Measurements from ENCODE around the gene EDRF1. TPM values are rescaled to one million over a fixed set of nuclear protein-coding genes. Genes with fewer than 3 reads are reported as not detected.

Gene EDRF1, protein sequence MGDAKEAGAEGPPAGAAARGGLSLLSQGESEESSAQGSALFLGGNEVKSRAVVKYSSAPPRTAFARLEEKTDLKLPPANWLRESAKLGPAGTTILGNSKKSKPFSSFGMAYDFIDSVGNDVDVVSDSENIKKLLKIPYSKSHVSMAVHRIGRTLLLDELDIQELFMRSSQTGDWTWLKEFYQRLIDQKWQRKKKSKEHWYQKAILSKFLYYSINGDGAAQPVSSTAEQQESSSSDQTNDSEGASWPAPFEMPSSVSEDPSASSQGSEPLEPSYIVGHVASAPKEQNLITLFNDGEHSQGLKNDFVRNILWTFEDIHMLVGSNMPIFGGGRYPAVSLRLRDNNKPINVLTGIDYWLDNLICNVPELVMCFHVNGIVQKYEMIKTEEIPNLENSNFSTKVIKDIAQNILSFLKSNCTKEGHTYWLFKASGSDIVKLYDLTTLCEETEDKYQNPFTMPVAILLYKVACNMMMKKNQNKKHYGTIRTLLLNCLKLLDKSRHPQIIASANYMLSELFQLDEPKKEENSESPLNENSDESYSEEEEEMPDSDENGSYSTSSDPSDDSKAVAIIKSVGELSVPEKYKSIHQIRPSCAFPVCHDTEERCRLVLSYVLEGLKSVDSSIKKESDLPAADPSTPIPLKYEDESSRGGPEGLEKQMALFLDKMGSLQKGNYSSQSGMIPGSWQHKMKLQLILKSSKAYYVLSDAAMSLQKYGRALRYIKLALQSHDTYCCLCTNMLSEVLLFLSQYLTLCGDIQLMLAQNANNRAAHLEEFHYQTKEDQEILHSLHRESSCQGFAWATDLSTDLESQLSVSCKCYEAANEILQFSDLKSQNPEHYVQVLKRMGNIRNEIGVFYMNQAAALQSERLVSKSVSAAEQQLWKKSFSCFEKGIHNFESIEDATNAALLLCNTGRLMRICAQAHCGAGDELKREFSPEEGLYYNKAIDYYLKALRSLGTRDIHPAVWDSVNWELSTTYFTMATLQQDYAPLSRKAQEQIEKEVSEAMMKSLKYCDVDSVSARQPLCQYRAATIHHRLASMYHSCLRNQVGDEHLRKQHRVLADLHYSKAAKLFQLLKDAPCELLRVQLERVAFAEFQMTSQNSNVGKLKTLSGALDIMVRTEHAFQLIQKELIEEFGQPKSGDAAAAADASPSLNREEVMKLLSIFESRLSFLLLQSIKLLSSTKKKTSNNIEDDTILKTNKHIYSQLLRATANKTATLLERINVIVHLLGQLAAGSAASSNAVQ
- total RNA-seq: 47.4 and 48.2 TPM in 2 replicates
- long read RNA-seq, full-length matches to known transcripts: 1 of 101 reads
- long read RNA-seq, partial matches to known transcripts: 86 of 101 reads
- long read RNA-seq, other reads (novel, unspliced or antisense): 14 of 101 reads

GRCh38 chr10:125719173-125720001, at the start of gene EDRF1:
EDRF1 (plus strand) TSS chr10:125719709; CDS start chr10:125719808, 99 bp downstream.
- H3K9me3 Mint-ChIP-seq (ENCODE audit: low read depth): no peaks in the 10 kb centered on the region
- peak; percentile 99 for DNase-seq (ENCODE audit: low spot score, unreplicated experiment)
- no peak for TF ChIP-seq CTCF (IDR thresholded peaks at IDR 0.05; ENCODE audit: unreplicated experiment)
- no peaks in the 10 kb centered on the region for H3K27me3 Mint-ChIP-seq
- H3K4me1 Mint-ChIP-seq (ENCODE audit: low read depth): peaks cover 10% of the 10 kb centered on the region
- H3K4me3 Mint-ChIP-seq (ENCODE audit: low read depth): peak within 1 kb of the TSS; percentile 96
- H3K27ac Mint-ChIP-seq: peak within 1 kb of the TSS; percentile 99
- H3K36me3 Mint-ChIP-seq (ENCODE audit: insufficient read depth): peaks cover 16% of the 10 kb centered on the region

GRCh38 chr10:125672884-125673283, 46.6 kb upstream of the EDRF1 start:
- H3K36me3 Mint-ChIP-seq (ENCODE audit: insufficient read depth): no peaks in the 10 kb centered on the region
- no peaks in the 10 kb centered on the region for H3K4me1 Mint-ChIP-seq (ENCODE audit: low read depth)
- no peak overlapping the region for H3K4me3 Mint-ChIP-seq (ENCODE audit: low read depth)
- TF ChIP-seq CTCF (IDR thresholded peaks at IDR 0.05; ENCODE audit: unreplicated experiment): no peak
- no peak overlapping the region for H3K27ac Mint-ChIP-seq
- DNase-seq (ENCODE audit: low spot score, unreplicated experiment): no peak
- peaks cover 35% of the 10 kb centered on the region for H3K9me3 Mint-ChIP-seq (ENCODE audit: low read depth)
- H3K27me3 Mint-ChIP-seq: peaks cover 17% of the 10 kb centered on the region

DNA sequence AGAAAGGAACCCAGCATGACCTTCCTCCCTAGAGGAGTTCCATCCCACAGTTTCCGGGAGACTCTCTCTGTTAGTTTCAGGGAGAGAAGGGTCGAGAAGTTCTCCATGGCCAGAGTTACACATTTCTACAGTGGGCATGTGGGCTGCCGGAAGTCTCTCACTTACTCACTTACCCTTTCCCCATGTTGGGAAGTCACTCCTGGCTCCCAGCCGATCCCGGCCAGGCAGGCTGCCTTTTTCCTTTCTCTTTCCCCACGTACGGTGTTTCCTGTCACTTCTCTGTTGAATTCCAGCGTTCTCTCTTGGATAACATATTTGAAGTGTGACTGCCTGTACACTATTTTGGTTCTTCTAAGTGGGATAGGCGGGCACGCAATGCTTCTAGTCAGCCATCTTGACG, 40.1 kb upstream of the EDRF1 start:
- no peak for DNase-seq (ENCODE audit: low spot score, unreplicated experiment)
- no peak overlapping the region for H3K27ac Mint-ChIP-seq
- peaks cover 16% of the 10 kb centered on the region for H3K9me3 Mint-ChIP-seq (ENCODE audit: low read depth)
- no peak overlapping the region for H3K4me3 Mint-ChIP-seq (ENCODE audit: low read depth)
- TF ChIP-seq CTCF (IDR thresholded peaks at IDR 0.05; ENCODE audit: unreplicated experiment): no peak
- H3K36me3 Mint-ChIP-seq (ENCODE audit: insufficient read depth): no peaks in the 10 kb centered on the region
- H3K27me3 Mint-ChIP-seq: peaks cover 5% of the 10 kb centered on the region
- no peaks in the 10 kb centered on the region for H3K4me1 Mint-ChIP-seq (ENCODE audit: low read depth)

- H3K9me3 Mint-ChIP-seq (ENCODE audit: low read depth): no peaks in the 10 kb centered on the region
- no peak for TF ChIP-seq CTCF (IDR thresholded peaks at IDR 0.05; ENCODE audit: unreplicated experiment)
These were observed 36.4 kb upstream of the EDRF1 start, which contains the start of gene TEX36 for GRCh38 chr10:125683063-125683462. TEX36 (minus strand) TSS chr10:125683163; CDS start chr10:125682989, 174 bp downstream.

More at GRCh38 chr10:125683063-125683462, 36.4 kb upstream of the EDRF1 start, which contains the start of gene TEX36:
- Mint-ChIP-seq H3K4me3 (ENCODE audit: low read depth) (no peak within 1 kb of the TSS), H3K27me3 (peaks cover 5% of the 10 kb centered on the region), H3K36me3 (ENCODE audit: insufficient read depth) (no peaks in the 10 kb centered on the region), H3K27ac (no peak within 1 kb of the TSS), H3K4me1 (ENCODE audit: low read depth) (no peaks in the 10 kb centered on the region)
- no peak for DNase-seq (ENCODE audit: low spot score, unreplicated experiment)
